CD4-positive, alpha-beta T cell treated with Interleukin-15 for 1 hour (primary cell): Measurements from ENCODE around the gene GK.
"Not testable (repeated sequence)": the region's sequence is repeated elsewhere in the genome, so short reads cannot be mapped to it uniquely, and the experiment has no call there.

ENCODE experiments used
- DNase-seq: peaks from one replicate; pipeline ENCODE4 v3.0.0-alpha.2; 2020

The GK gene

GRCh38 chrX:30713061-30713525 is 59.9 kb downstream of the GK start:
- DNase-seq: peak; percentile 24

DNA sequence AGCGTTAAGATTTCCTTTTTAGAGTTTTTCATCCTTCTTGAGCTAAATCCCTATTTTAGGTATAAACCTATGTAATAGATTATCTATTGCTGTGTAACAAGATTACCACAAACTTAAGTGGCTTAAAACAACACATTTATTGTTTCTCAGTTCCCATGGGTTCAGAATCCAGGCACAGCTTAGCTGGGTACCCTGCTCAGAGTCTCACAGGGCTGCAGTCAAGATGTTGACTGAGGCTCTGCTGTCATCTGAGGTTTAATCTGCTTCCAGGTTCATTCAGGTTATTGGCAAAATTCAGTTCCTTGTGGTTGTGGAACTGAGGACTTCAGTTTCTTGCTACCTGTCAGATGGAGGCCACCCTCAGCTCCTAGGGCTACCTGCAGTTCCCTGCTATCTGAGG is 60.9 kb downstream of the GK start:
- DNase-seq: no peak

DNA sequence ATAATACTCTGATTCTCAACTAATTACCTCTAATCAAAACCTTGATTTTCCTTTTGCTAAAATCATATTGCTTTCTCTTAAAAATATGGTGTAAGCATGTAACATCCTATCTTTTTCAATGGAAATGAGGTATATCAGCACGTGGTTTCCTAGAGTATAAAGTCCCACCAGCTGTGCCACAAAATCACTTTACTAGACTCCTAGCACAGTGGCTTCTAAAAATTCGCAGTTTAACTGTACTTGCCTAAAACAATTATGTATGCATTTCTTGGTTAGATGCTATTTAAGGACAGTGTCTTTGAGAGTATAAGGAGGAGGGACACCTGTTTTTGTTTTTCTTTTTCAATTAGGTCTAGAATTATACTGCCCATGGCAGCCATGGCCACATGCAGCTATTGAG is 62.8 kb downstream of the GK start:
- DNase-seq: no peak

DNA sequence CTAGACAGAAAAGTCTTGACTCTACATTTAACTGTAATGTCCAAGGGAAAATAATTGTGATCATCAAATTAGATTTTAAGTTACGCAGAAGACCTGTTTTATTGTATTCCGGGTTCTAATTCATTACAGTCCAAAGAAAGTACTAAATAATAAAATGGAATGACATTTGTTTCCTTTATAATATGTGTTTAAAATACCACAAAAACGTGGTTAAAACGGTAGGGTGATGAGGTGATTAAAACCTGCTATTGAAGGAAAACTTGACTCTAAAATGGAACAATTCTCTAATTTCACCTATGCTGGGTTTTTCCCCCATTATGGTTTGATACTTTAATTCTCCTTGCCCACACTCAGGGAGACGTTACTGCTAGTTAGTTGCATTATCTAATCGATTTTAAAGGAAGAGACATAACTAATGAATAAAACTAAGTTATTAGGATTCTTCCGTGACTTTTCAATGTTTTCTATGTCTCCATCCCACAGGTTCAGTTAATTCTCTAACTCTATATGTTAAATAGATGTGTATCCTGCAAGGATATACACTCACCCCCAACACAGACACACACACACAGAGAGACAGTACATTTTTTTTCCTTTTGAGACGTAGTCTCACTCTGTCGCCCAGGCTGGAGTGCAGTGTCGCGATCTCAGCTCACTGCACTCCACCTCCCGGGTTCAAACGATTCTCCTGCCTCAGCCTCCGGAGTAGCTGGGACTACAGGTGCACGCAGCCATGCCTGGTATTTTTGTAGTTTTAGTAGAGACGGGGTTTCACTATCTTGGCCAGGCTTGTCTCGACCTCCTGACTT is 80.8 kb downstream of the GK start:
- no peak for DNase-seq

DNA sequence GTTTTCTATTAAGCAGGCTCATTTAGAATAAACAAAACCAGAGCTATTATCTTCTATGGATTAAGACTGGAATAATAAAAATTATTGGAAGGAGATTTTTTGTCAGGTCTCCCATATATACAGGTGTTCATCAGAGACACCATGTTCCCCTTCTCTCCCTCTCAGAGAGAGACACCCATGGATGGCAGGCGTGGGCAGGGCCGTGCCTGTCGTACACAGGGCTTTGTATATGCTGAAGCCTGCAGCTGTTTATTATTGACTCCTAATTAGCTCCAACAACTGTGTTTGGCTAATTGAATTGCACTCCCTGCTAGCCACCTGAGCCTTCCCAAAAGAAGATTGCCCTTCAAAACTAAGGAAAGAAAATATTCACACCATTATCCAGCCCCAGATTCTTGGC is 81.6 kb downstream of the GK start:
- no peak for DNase-seq

- peak; percentile 37 for DNase-seq
These were observed 82.6 kb downstream of the GK start for GRCh38 chrX:30735839-30736238.

DNA sequence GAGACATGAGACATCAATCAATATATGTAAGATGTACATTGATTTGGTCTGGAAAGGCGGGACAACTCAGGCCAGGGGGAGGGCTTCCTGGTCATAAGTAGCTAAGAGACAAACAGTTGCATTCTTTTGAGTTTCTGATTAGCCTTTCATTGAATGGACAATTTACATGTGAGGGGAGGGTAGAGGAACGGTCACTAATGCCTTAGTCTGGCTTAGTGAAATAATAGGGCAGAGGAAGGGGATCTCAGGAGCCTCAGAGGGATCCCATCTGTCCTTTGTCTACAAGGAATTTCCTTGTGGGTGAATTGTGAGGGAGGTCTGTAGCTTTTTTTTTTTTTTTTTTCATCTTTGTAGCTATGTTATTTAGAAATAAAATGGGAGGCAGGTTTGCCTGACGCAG is 88.3 kb downstream of the GK start:
- DNase-seq: no peak

- no peak for DNase-seq
These were observed 95.2 kb downstream of the GK start for GRCh38 chrX:30748342-30748960.

DNA sequence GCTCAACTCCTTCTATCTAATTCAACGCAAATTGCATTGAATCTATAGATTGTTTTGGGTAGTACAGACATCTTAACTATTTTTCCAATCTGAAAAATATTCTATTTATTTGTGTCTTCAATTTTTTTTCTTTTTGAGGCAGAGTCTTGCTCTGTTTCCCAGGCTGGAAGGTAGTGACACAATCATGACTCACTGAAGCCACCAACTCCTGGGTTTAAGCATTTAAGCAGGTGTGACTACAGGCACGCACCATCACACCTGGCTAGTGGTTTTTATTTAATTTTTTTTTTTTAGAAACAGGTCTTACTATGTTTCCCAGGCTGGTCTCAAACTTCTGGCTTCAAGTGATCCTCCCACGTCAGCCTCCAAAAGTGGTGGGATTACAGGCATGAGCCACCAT is 98.3 kb downstream of the GK start:
- DNase-seq: no peak

DNA sequence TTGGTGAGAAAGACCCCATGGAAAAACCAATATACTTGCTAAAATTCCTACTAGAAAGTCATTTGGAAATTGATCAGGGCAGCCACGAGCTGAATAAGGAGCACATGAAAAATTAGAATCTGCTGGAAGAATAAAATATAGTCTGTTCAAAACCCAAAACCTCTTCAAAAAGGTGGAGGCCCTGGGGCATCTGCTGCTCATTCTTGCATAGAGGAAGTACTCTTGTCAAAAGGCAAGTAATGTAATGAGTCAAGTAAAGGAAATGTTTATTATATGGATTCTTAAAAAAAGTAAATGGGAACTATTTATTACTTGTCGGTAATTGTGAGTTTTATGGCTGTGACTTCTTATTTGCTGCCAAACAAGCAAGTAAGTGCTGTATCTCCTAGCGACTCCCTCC is 109.5 kb downstream of the GK start:
- no peak for DNase-seq

GRCh38 chrX:30773764-30774163 is 120.5 kb downstream of the GK start:
- DNase-seq: not testable (repeated sequence)

GRCh38 chrX:30777575-30777974 is 124.4 kb downstream of the GK start:
- DNase-seq: no peak

- no peak for DNase-seq
These were observed 126.3 kb downstream of the GK start for GRCh38 chrX:30779453-30780030.
